Skin epidermis (tissue), 12 donors: ENCODE results near the gene CDC45.
"Not testable (repeated sequence)": the region's sequence is repeated elsewhere in the genome, so short reads cannot be mapped to it uniquely, and the experiment has no call there.

Source experiments
- H3K27ac ChIP-seq, 21 experiments: fragments of 200-600 bp; sonication (generic) in 11 of 21; one replicate each; pipeline ENCODE4 v1.5.0; 2020; ENCODE audit warnings: mild to moderate bottlenecking in 3 of 21, inconsistent platforms in 2 of 21, moderate library complexity in 2 of 21
- H3K4me3 ChIP-seq, 7 experiments: fragments of 200-600 bp; sonication (generic) in 2 of 7; one replicate each; pipeline ENCODE4 v1.5.0; 2020; ENCODE audit warnings: inconsistent platforms in 2 of 7, mild to moderate bottlenecking in 2 of 7, moderate library complexity in 1 of 7

CDC45 gene

GRCh38 chr22:19523240-19524169, 43.8 kb downstream of the CDC45 start:
- H3K4me3 ChIP-seq = peak overlapping the region; percentile 19 to 37 (median 28)
- peak overlapping the region in 11 of 21 experiments; percentile 10 to 86 (median 58) for H3K27ac ChIP-seq

GRCh38 chr22:19524170-19525115, 44.7 kb downstream of the CDC45 start, which contains the start of gene CLDN5:
CLDN5 (minus strand) TSS chr22:19524410; CDS start chr22:19524255, 155 bp downstream.
- Histone ChIP-seq H3K27ac (peak within 1 kb of the TSS in 17 of 21 experiments; percentile 7 to 86 (median 55)), H3K4me3 (peak within 1 kb of the TSS; percentile 19 to 37 (median 28))

- Histone ChIP-seq H3K4me3 (peak overlapping the region in 2 of 7 experiments; percentile 8 to 32), H3K27ac (peak overlapping the region in 14 of 21 experiments; percentile 7 to 86 (median 58))
These were observed 45.5 kb downstream of the CDC45 start for GRCh38 chr22:19525116-19525660.

GRCh38 chr22:19525666-19526065, 45.9 kb downstream of the CDC45 start:
- Histone ChIP-seq H3K27ac (peak overlapping the region in 3 of 21 experiments; percentile 18 to 86 (median 64)), H3K4me3 (no peak overlapping the region)

- Histone ChIP-seq H3K27ac (peak overlapping the region in 2 of 21 experiments; percentile 64 to 86), H3K4me3 (no peak overlapping the region)
These were observed 46.5 kb downstream of the CDC45 start for GRCh38 chr22:19526076-19526701.

GRCh38 chr22:19526702-19527111, 47.0 kb downstream of the CDC45 start:
- H3K4me3 ChIP-seq = no peak overlapping the region
- H3K27ac ChIP-seq = no peak overlapping the region

GRCh38 chr22:19527321-19527721, 47.6 kb downstream of the CDC45 start:
- no peak overlapping the region for H3K27ac ChIP-seq
- H3K4me3 ChIP-seq = no peak overlapping the region

GRCh38 chr22:19527861-19528417, 48.2 kb downstream of the CDC45 start:
- Histone ChIP-seq H3K27ac (no peak overlapping the region), H3K4me3 (no peak overlapping the region)

GRCh38 chr22:19529811-19530210, 50.1 kb downstream of the CDC45 start:
- no peak overlapping the region for H3K27ac ChIP-seq
- H3K4me3 ChIP-seq = no peak overlapping the region

GRCh38 chr22:19530751-19531150, 51.0 kb downstream of the CDC45 start:
- H3K27ac ChIP-seq = no peak overlapping the region
- no peak overlapping the region for H3K4me3 ChIP-seq

GRCh38 chr22:19531327-19531726, 51.6 kb downstream of the CDC45 start:
- not testable (repeated sequence) for H3K27ac ChIP-seq, H3K4me3 ChIP-seq

- no peak overlapping the region for H3K27ac ChIP-seq
- H3K4me3 ChIP-seq = no peak overlapping the region
These were observed 53.4 kb downstream of the CDC45 start for GRCh38 chr22:19533049-19533626.

- Histone ChIP-seq H3K27ac (no peak overlapping the region), H3K4me3 (no peak overlapping the region)
These were observed 54.1 kb downstream of the CDC45 start for GRCh38 chr22:19533857-19534256.

- no peak overlapping the region for H3K27ac ChIP-seq
- H3K4me3 ChIP-seq = no peak overlapping the region
These were observed 55.3 kb downstream of the CDC45 start for GRCh38 chr22:19535001-19535400.

- Histone ChIP-seq H3K4me3 (no peak overlapping the region), H3K27ac (no peak overlapping the region)
These were observed 56.8 kb downstream of the CDC45 start for GRCh38 chr22:19536564-19536963.

- Histone ChIP-seq H3K27ac (no peak overlapping the region), H3K4me3 (no peak overlapping the region)
These were observed 58.3 kb downstream of the CDC45 start for GRCh38 chr22:19537941-19538488.

- H3K27ac ChIP-seq = no peak overlapping the region
- no peak overlapping the region for H3K4me3 ChIP-seq
These were observed 60.7 kb downstream of the CDC45 start for GRCh38 chr22:19540394-19540793.

- no peak overlapping the region for H3K27ac ChIP-seq
- no peak overlapping the region for H3K4me3 ChIP-seq
These were observed 64.4 kb downstream of the CDC45 start for GRCh38 chr22:19543970-19544708.
